Measurements from ENCODE around the gene ATG4C. TPM values are rescaled to one million over a fixed set of nuclear protein-coding genes. Genes with fewer than 3 reads are reported as not detected.

The ATG4C gene
- total RNA-seq, 1 donor = 5.8 TPM

DNA sequence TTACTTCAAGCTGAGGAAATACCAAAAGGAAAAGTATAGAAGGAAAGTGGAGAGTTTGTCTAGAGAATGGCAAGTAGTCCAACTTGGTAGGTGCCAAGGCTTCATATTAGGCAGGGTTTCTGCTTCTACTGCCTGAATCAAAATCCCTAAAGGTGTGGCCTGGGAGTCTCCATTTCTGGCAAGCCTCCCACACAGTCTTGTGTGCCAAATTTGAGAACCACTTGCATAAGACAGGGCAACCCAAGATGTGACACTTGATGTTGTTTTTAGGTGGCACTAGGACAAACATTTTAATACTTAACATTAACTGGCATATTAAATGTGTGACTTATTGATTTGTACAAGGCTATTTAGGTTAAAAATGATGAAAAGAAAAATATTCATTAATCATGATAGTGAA lies 60.1 kb downstream of the ATG4C start:
- H2AFZ ChIP-seq (ENCODE audit: low read length) = no peak overlapping the region
- H3K4me2 ChIP-seq (ENCODE audit: insufficient read depth, low read length) = no peak overlapping the region
- H3K27ac ChIP-seq (ENCODE audit: low read depth, low read length) = no peak overlapping the region
- DNase-seq (ENCODE audit: insufficient read length, low spot score, missing footprints) = no peak
- H3K4me3 ChIP-seq (ENCODE audit: insufficient read depth, low read length) = no peak overlapping the region
- no peaks in the 10 kb centered on the region for H3K27me3 ChIP-seq (ENCODE audit: insufficient read depth, low read length)
- no peaks in the 10 kb centered on the region for H3K9me3 ChIP-seq (ENCODE audit: low read depth, low read length)
- H3K4me1 ChIP-seq (ENCODE audit: insufficient read depth, low read length) = no peaks in the 10 kb centered on the region
- no peaks in the 10 kb centered on the region for H3K36me3 ChIP-seq (ENCODE audit: insufficient read depth, low read length)
- no peaks in the 10 kb centered on the region for H4K20me1 ChIP-seq (ENCODE audit: insufficient read depth, low read length)
- H3K79me2 ChIP-seq (ENCODE audit: insufficient read depth, low read length) = no peaks in the 10 kb centered on the region
- TF ChIP-seq, protein P1, sequence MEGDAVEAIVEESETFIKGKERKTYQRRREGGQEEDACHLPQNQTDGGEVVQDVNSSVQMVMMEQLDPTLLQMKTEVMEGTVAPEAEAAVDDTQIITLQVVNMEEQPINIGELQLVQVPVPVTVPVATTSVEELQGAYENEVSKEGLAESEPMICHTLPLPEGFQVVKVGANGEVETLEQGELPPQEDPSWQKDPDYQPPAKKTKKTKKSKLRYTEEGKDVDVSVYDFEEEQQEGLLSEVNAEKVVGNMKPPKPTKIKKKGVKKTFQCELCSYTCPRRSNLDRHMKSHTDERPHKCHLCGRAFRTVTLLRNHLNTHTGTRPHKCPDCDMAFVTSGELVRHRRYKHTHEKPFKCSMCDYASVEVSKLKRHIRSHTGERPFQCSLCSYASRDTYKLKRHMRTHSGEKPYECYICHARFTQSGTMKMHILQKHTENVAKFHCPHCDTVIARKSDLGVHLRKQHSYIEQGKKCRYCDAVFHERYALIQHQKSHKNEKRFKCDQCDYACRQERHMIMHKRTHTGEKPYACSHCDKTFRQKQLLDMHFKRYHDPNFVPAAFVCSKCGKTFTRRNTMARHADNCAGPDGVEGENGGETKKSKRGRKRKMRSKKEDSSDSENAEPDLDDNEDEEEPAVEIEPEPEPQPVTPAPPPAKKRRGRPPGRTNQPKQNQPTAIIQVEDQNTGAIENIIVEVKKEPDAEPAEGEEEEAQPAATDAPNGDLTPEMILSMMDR (IDR thresholded peaks at IDR 0.05; ENCODE audit: extremely low read depth, low read depth, low read length) = no peak

DNA sequence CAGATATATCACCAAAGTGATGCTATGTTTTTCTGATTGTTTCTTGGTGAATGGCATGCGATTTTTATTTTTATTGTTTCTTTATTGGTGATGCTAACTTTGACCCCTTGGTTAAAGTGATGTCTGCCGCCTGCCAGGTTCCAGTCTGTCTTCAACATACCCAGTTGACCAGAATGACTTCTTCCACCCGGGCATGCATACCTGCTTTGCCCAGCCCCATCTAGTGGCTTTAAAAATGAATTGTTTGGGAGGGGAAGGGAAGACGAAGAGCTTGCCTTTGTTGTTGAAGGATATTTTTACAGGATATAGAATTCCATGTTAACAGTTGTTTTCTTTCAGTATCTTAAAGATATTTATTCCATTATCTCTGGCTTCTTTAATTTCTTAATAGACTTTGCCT lies 65.1 kb downstream of the ATG4C start:
- no peaks in the 10 kb centered on the region for H4K20me1 ChIP-seq (ENCODE audit: insufficient read depth, low read length)
- no peak overlapping the region for H3K4me3 ChIP-seq (ENCODE audit: insufficient read depth, low read length)
- TF ChIP-seq, protein P1 (IDR thresholded peaks at IDR 0.05; ENCODE audit: extremely low read depth, low read depth, low read length) = no peak
- H3K79me2 ChIP-seq (ENCODE audit: insufficient read depth, low read length) = no peaks in the 10 kb centered on the region
- no peak overlapping the region for H3K4me2 ChIP-seq (ENCODE audit: insufficient read depth, low read length)
- no peak overlapping the region for H3K27ac ChIP-seq (ENCODE audit: low read depth, low read length)
- no peaks in the 10 kb centered on the region for H3K27me3 ChIP-seq (ENCODE audit: insufficient read depth, low read length)
- no peak overlapping the region for H2AFZ ChIP-seq (ENCODE audit: low read length)
- DNase-seq (ENCODE audit: insufficient read length, low spot score, missing footprints) = no peak
- H3K4me1 ChIP-seq (ENCODE audit: insufficient read depth, low read length) = no peaks in the 10 kb centered on the region
- H3K36me3 ChIP-seq (ENCODE audit: insufficient read depth, low read length) = no peaks in the 10 kb centered on the region
- H3K9me3 ChIP-seq (ENCODE audit: low read depth, low read length) = no peaks in the 10 kb centered on the region

DNA sequence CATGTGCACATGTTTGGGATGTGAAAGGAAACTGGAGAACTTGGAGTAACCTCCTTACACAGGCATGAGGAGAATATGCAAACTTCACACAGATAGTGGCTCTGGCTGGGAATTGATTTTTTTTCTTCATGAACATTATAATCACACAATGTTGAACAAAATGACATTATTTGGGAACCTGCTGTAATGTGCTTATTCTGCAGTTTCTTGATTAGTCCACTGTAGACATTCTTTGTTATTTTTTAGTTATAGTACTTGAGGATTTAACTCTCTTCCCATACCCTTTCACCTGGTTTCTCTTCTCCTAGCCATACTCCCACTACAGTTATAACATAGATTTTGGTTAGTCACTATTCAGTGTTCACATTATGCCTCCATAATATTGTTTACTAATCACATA lies 68.3 kb downstream of the ATG4C start:
- no peak overlapping the region for H3K4me3 ChIP-seq (ENCODE audit: insufficient read depth, low read length)

DNA sequence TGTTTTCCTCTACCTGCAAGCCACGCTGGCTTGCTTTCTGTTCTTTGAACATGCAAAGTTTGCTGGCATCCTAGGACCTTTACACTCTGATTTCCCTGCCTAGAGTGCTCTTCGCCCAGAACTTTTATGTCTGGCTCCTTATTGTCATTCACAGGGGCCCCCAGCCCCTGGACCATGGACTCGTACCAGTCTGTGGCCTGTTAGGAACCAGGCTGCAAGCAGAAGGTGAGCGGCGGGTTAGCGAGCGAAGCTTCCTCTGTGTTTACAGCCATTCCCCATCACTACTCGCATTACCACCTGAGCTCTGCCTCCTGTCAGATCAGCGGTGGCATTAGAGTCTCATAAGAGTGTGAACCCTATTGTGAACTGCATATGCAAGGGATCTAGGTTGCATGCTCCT lies 73.0 kb downstream of the ATG4C start:
- Histone ChIP-seq H3K79me2 (ENCODE audit: insufficient read depth, low read length) (no peaks in the 10 kb centered on the region), H4K20me1 (ENCODE audit: insufficient read depth, low read length) (no peaks in the 10 kb centered on the region), H3K36me3 (ENCODE audit: insufficient read depth, low read length) (no peaks in the 10 kb centered on the region), H3K4me3 (ENCODE audit: insufficient read depth, low read length) (no peak overlapping the region), H3K9me3 (ENCODE audit: low read depth, low read length) (no peaks in the 10 kb centered on the region), H3K4me2 (ENCODE audit: insufficient read depth, low read length) (no peak overlapping the region), H3K27ac (ENCODE audit: low read depth, low read length) (no peak overlapping the region), H2AFZ (ENCODE audit: low read length) (no peak overlapping the region), H3K27me3 (ENCODE audit: insufficient read depth, low read length) (no peaks in the 10 kb centered on the region), H3K4me1 (ENCODE audit: insufficient read depth, low read length) (no peaks in the 10 kb centered on the region)
- no peak for DNase-seq (ENCODE audit: insufficient read length, low spot score, missing footprints)
- TF ChIP-seq, protein P1 (IDR thresholded peaks at IDR 0.05; ENCODE audit: extremely low read depth, low read depth, low read length) = no peak

More for the DNA sequence above, 68.3 kb downstream of the ATG4C start:
- no peaks in the 10 kb centered on the region for H3K79me2 ChIP-seq (ENCODE audit: insufficient read depth, low read length)
- no peak for DNase-seq (ENCODE audit: insufficient read length, low spot score, missing footprints)
- no peaks in the 10 kb centered on the region for H3K36me3 ChIP-seq (ENCODE audit: insufficient read depth, low read length)
- H3K27me3 ChIP-seq (ENCODE audit: insufficient read depth, low read length) = no peaks in the 10 kb centered on the region
- no peaks in the 10 kb centered on the region for H3K4me1 ChIP-seq (ENCODE audit: insufficient read depth, low read length)
- H3K9me3 ChIP-seq (ENCODE audit: low read depth, low read length) = no peaks in the 10 kb centered on the region
- TF ChIP-seq, protein P1 (IDR thresholded peaks at IDR 0.05; ENCODE audit: extremely low read depth, low read depth, low read length) = no peak
- H3K4me2 ChIP-seq (ENCODE audit: insufficient read depth, low read length) = no peak overlapping the region
- H3K27ac ChIP-seq (ENCODE audit: low read depth, low read length) = no peak overlapping the region
- no peak overlapping the region for H2AFZ ChIP-seq (ENCODE audit: low read length)
- H4K20me1 ChIP-seq (ENCODE audit: insufficient read depth, low read length) = no peaks in the 10 kb centered on the region
